Stomach (tissue), 9 donors: Measurements from ENCODE around the gene CYFIP1. TPM values are rescaled to one million over a fixed set of nuclear protein-coding genes. Genes with fewer than 3 reads are reported as not detected.

ENCODE experiments used
- DNase-seq, 2 donors: peaks; one replicate each; pipeline versions ENCODE4 v3.0.0 to v3.0.0-alpha.2; 2013 to 2019
- H3K27ac ChIP-seq, 5 donors: fragments of 200-600 bp in 4 of 5; sonication (generic) in 4 of 5; one replicate each; pipeline ENCODE4 v1.5.1; 2013 to 2019; ENCODE audit warnings: mild to moderate bottlenecking in 1 of 5, moderate library complexity in 1 of 5
- H3K27me3 ChIP-seq, 3 donors: fragments of 200-600 bp; sonication (generic); one replicate each; pipeline ENCODE4 v1.5.1; 2017 to 2019; ENCODE audit warnings: mixed run types in 1 of 3
- H3K36me3 ChIP-seq, 4 donors: fragments of 200-600 bp; sonication (generic); 1 replicate in 3 of 4; 2 replicates in 1 of 4; pipeline ENCODE4 v1.5.1; 2016 to 2019
- H3K4me1 ChIP-seq, 4 donors: fragments of 200-600 bp; sonication (generic); one replicate each; pipeline ENCODE4 v1.5.1; 2016 to 2019
- H3K4me3 ChIP-seq, 4 donors: fragments of 200-600 bp; sonication (generic) in 3 of 4; one replicate each; pipeline ENCODE4 v1.5.1; 2016 to 2019; ENCODE audit warnings: mild to moderate bottlenecking in 1 of 4
- H3K9me3 ChIP-seq, 4 donors: fragments of 200-600 bp; sonication (generic); one replicate each; pipeline ENCODE4 v1.5.1; 2016 to 2019
- CTCF ChIP-seq, 7 experiments: fragments of 450-650 bp in 4 of 7; fragments of 200-600 bp in 3 of 7; sonication (generic) in 3 of 7; IDR thresholded peaks; one replicate each; pipeline ENCODE4 v1.5.1; 2016 to 2019; ENCODE audit warnings: antibody characterized with exemption in 7 of 7, control low read depth in 2 of 7, mild to moderate bottlenecking in 1 of 7
- EP300 ChIP-seq: sonication (generic); formaldehyde crosslinking; IDR thresholded peaks from one replicate; pipeline ENCODE4 v1.6.1; 2017; ENCODE audit warnings: antibody characterized with exemption
- POLR2A ChIP-seq, 4 donors: fragments of 450-650 bp; IDR thresholded peaks; one replicate each; pipeline ENCODE4 v1.6.1; 2016; ENCODE audit warnings: antibody characterized with exemption in 4 of 4, control low read depth in 2 of 4, mild to moderate bottlenecking in 1 of 4, moderate library complexity in 1 of 4
- POLR2AphosphoS5 ChIP-seq, 3 donors: sonication (generic); formaldehyde crosslinking; IDR thresholded peaks; one replicate each; pipeline ENCODE4 v1.6.1; 2016; ENCODE audit warnings: antibody characterized with exemption in 3 of 3
- WGBS, 5 donors: extraction: QIAGEN DNeasy Blood & Tissue Kit in 3 of 5; methylation state at CpG; one replicate each; pipeline versions ENCODE4 v1.1.5 to v1.1.7; 2013 to 2018; 5-methylcytosine and 5-hydroxymethylcytosine counted together
- intact Hi-C: fragments of 100-400 bp; cut with DNase I; formaldehyde crosslinking; loops from one replicate; pipeline ENCODE4 v1.15.1; 2023; ENCODE audit warnings: low total_unique reads
- polyA plus RNA-seq, 3 donors: library from polyadenylated mRNA; stranded (reverse); fragments of 200-250 nt; gene quantifications; one replicate each; pipeline ENCODE4 v1.2.3, GENCODE V29; 2013
- total RNA-seq, 5 donors: library from RNA; depleted of rRNA; stranded (reverse); fragments of >200 nt; gene quantifications; one replicate each; pipeline versions ENCODE4 v1.1.0 to v1.2.3, GENCODE V29; 2014 to 2016
- donor health status: healthy with polysubstance abuse.
- donor health status: Bipolar disorder and iron deficiency.
- donor health status: healthy.

CYFIP1 gene
- total and polyA plus RNA-seq, 8 donors: 21.8 to 214 (median 61.6) TPM

- H3K27ac ChIP-seq: no peak overlapping the region
- no peak overlapping the region for H3K4me3 ChIP-seq
- TF ChIP-seq CTCF (IDR thresholded peaks at IDR 0.05) (no peak), POLR2AphosphoS5 (IDR thresholded peaks at IDR 0.05) (no peak), EP300 (no peak)
- no peaks in the 10 kb centered on the region for H3K27me3 ChIP-seq
- no peak for DNase-seq
- WGBS, 5 donors: 82 to 88% (median 86%) methylated on average over 15 to 16 of the region's 16 CpGs
- H3K36me3 ChIP-seq: no peaks in the 10 kb centered on the region
- intact Hi-C loops: no loop called here
- peaks cover 35 to 86% (median 58%) of the 10 kb centered on the region in 4 donors for H3K4me1 ChIP-seq
- no peaks in the 10 kb centered on the region for H3K9me3 ChIP-seq
Measured at GRCh38 chr15:22958487-22959280, 21.5 kb downstream of the CYFIP1 start.

GRCh38 chr15:22956978-22957260, 23.2 kb downstream of the CYFIP1 start:
- Histone ChIP-seq H3K27ac (no peak overlapping the region), H3K4me3 (no peak overlapping the region), H3K9me3 (no peaks in the 10 kb centered on the region), H3K36me3 (no peaks in the 10 kb centered on the region), H3K27me3 (no peaks in the 10 kb centered on the region), H3K4me1 (peaks cover 37 to 83% (median 56%) of the 10 kb centered on the region in 4 donors)
- 88 to 94% (median 90%) methylated on average over 14 of the region's 14 CpGs for WGBS, 5 donors
- intact Hi-C loops: no loop called here
- TF ChIP-seq CTCF (IDR thresholded peaks at IDR 0.05): no peak
- no peak for TF ChIP-seq POLR2A (IDR thresholded peaks at IDR 0.05)
- TF ChIP-seq EP300: no peak
- no peak for TF ChIP-seq POLR2AphosphoS5 (IDR thresholded peaks at IDR 0.05)
- DNase-seq: no peak

- H3K4me3 ChIP-seq: no peak overlapping the region
- H3K27me3 ChIP-seq: no peaks in the 10 kb centered on the region
- 47 to 66% (median 55%) methylated on average over 11 to 16 of the region's 16 CpGs for WGBS, 5 donors
- TF ChIP-seq POLR2AphosphoS5 (IDR thresholded peaks at IDR 0.05) (no peak), EP300 (no peak), POLR2A (IDR thresholded peaks at IDR 0.05) (no peak), CTCF (IDR thresholded peaks at IDR 0.05) (no peak)
- H3K9me3 ChIP-seq: no peaks in the 10 kb centered on the region
- H3K36me3 ChIP-seq: no peaks in the 10 kb centered on the region
- peak in 1 of 2 donors; percentile 49 for DNase-seq
- intact Hi-C loops: no loop called here
- H3K27ac ChIP-seq: peak overlapping the region in 3 of 5 donors; percentile 0 to 55 (median 32)
- peaks cover 39 to 83% (median 56%) of the 10 kb centered on the region in 4 donors for H3K4me1 ChIP-seq
Measured at GRCh38 chr15:22956257-22956977, 23.8 kb downstream of the CYFIP1 start.

GRCh38 chr15:22955544-22956119, 24.5 kb downstream of the CYFIP1 start:
- H3K36me3 ChIP-seq: no peaks in the 10 kb centered on the region
- 82 to 88% (median 86%) methylated on average over 4 to 6 of the region's 6 CpGs for WGBS, 5 donors
- intact Hi-C loops: no loop called here
- H3K9me3 ChIP-seq: no peaks in the 10 kb centered on the region
- no peak overlapping the region for H3K4me3 ChIP-seq
- no peaks in the 10 kb centered on the region for H3K27me3 ChIP-seq
- no peak for TF ChIP-seq POLR2A (IDR thresholded peaks at IDR 0.05)
- no peak for TF ChIP-seq POLR2AphosphoS5 (IDR thresholded peaks at IDR 0.05)
- TF ChIP-seq CTCF (IDR thresholded peaks at IDR 0.05): no peak
- no peak for TF ChIP-seq EP300
- DNase-seq: no peak
- peak overlapping the region in 2 of 5 donors; percentile 0 to 55 for H3K27ac ChIP-seq
- H3K4me1 ChIP-seq: peaks cover 38 to 83% (median 57%) of the 10 kb centered on the region in 4 donors
